BJ (cell line): Measurements from ENCODE around the gene HNRNPA3. TPM values are rescaled to one million over a fixed set of nuclear protein-coding genes. Genes with fewer than 3 reads are reported as not detected.
A peak's percentile ranks its signal among the peaks of the same experiment; 100 is the strongest.

Experiments
- CTCF ChIA-PET: fragments of 350-600 bp; formaldehyde crosslinking; extraction: SDS; loops from one replicate; lab custom pipeline; 2021; ENCODE audit warnings: antibody characterized with exemption, inconsistent platforms; lab: Yijun Ruan, JAX
- POLR2A ChIA-PET: fragments of 300-600 bp; sonication (Branson Sonifier 250); formaldehyde crosslinking; extraction: SDS; loops from one replicate; lab custom pipeline; 2021; ENCODE audit warnings: antibody characterized with exemption; lab: Charles Lee
- DNase-seq: peaks from one replicate; pipeline ENCODE4 v3.0.0-alpha.2; 2011; ENCODE audit warnings: low read depth
- H3K27me3 ChIP-seq: 2 replicates; pipeline ENCODE4 v1.6.0; 2011; ENCODE audit warnings: low read length; ENCODE audit not compliant: control insufficient read depth, insufficient read depth
- H3K36me3 ChIP-seq: 2 replicates; pipeline ENCODE4 v1.5.1; 2011; ENCODE audit warnings: low read length; ENCODE audit not compliant: control insufficient read depth, insufficient read depth
- H3K4me3 ChIP-seq: 2 replicates; pipeline ENCODE4 v1.5.1; 2011; ENCODE audit warnings: low read depth, mild to moderate bottlenecking, control low read depth, low read length
- polyA plus RNA-seq: library from polyadenylated mRNA; depleted of rRNA; stranded (reverse); fragments of >200 nt; gene quantifications from 2 replicates; pipeline ENCODE4 v1.2.3, GENCODE V29; 2011
- TF ChIP-seq, protein P1 (sequence below): IDR thresholded peaks from 2 replicates; pipeline ENCODE4 v1.5.1; 2011; ENCODE audit warnings: low read depth, mild to moderate bottlenecking, control low read depth, inconsistent platforms, low read length, moderate library complexity; ENCODE audit not compliant: insufficient read depth

HNRNPA3 gene
- polyA plus RNA-seq, 1 experiment = 31.8 TPM

DNA sequence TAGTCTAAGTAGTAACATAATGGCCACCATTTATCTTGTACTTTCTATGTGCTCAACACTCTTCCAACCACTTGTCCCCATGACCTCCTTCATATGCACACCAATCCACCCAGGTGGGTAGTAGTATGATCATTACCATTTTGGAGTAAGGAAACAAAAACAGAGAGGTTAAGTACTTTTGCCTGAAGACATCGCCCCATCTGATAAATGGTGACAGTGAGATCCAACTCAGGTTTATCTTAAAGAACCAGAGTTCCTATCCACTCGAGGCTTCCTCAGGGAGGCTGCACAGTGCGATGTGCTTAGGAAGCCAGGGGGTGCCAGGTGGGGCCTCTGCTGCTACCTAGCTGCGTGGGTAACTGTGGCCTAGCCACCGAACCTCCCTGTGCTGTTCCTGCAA, 37.9 kb downstream of the HNRNPA3 start:
- CTCF ChIA-PET = interaction anchor here (0.8 kb wide), 1 partner anchor 12 kb away, joined by 3 read pairs; no protein-coding TSS in a partner anchor
- DNase-seq = no peak
- no peak overlapping the region for H3K4me3 ChIP-seq
- TF ChIP-seq, protein P1, sequence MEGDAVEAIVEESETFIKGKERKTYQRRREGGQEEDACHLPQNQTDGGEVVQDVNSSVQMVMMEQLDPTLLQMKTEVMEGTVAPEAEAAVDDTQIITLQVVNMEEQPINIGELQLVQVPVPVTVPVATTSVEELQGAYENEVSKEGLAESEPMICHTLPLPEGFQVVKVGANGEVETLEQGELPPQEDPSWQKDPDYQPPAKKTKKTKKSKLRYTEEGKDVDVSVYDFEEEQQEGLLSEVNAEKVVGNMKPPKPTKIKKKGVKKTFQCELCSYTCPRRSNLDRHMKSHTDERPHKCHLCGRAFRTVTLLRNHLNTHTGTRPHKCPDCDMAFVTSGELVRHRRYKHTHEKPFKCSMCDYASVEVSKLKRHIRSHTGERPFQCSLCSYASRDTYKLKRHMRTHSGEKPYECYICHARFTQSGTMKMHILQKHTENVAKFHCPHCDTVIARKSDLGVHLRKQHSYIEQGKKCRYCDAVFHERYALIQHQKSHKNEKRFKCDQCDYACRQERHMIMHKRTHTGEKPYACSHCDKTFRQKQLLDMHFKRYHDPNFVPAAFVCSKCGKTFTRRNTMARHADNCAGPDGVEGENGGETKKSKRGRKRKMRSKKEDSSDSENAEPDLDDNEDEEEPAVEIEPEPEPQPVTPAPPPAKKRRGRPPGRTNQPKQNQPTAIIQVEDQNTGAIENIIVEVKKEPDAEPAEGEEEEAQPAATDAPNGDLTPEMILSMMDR = no peak
- no peaks in the 10 kb centered on the region for H3K27me3 ChIP-seq
- H3K36me3 ChIP-seq = no peaks in the 10 kb centered on the region
- POLR2A ChIA-PET = interaction anchor here (0.6 kb wide), 1 partner anchor 38 kb away, joined by 3 read pairs; no protein-coding TSS in a partner anchor

DNA sequence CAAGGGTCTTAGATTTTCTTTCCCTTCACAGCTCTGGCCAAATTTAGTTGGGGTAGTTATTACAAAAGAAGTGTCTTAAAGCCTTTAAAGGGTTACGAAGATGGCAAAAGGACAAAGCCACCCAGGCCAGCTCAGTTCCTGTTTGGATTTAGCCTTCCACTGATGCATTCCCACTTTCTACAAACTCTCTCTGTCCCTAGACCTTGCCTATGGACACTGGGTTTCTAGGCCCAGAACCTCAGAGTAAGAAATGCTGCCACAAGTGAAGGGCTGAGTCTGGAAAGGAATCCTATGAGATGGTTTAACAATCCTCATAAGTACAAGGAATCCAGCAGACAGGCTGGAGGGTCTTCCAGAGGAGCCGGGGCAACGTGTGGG, 38.6 kb downstream of the HNRNPA3 start:
- DNase-seq = no peak
- Histone ChIP-seq H3K36me3 (no peaks in the 10 kb centered on the region), H3K4me3 (no peak overlapping the region), H3K27me3 (no peaks in the 10 kb centered on the region)
- POLR2A ChIA-PET = interaction anchor here (0.6 kb wide), 1 partner anchor 39 kb away, joined by 3 read pairs; no protein-coding TSS in a partner anchor
- TF ChIP-seq, protein P1 = no peak
- CTCF ChIA-PET = interaction anchor here (0.8 kb wide), 1 partner anchor 13 kb away, joined by 3 read pairs; no protein-coding TSS in a partner anchor

DNA sequence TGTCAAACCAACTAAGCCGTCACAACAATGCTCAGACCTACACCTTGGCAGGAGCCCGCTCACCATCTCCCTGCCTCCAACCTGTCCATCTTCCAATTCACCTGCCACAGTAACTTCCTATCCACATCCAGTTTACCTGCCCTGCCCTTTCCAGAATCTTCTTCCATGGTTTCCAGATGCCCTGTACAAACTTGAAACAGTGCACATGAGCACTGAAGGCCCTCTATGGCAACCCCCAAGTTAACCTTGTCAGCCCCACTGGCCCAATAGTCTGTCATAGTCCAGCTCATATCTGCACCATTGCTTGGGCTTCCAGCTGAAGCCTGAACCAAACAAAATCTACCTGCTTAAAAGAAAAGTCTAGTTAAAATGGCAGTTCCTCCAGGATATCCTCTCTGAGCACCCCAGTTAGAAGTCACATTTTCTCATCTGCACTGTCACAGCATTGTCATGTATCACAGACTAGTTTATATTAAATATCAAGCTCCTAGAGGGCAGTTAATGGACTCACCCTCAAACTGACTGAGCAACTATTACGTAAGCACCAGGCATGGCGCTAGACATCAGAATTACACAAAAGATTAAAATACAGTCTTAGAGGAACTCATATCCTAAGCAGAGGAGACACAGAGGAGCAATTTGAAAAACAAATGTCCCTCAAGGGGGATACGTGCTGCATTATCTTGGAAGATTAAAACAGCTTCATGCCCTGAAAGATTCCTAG, 40.4 kb downstream of the HNRNPA3 start:
- ChIA-PET CTCF (interaction anchor here (0.8 to 1.7 kb wide), 2 partner anchors 11 to 88 kb away, joined by 3 to 4 read pairs; partner anchors contain the start of gene NFE2L2), POLR2A (no interaction called here)
- Histone ChIP-seq H3K4me3 (no peak overlapping the region), H3K36me3 (no peaks in the 10 kb centered on the region), H3K27me3 (no peaks in the 10 kb centered on the region)
- TF ChIP-seq, protein P1 = no peak
- DNase-seq = no peak

DNA sequence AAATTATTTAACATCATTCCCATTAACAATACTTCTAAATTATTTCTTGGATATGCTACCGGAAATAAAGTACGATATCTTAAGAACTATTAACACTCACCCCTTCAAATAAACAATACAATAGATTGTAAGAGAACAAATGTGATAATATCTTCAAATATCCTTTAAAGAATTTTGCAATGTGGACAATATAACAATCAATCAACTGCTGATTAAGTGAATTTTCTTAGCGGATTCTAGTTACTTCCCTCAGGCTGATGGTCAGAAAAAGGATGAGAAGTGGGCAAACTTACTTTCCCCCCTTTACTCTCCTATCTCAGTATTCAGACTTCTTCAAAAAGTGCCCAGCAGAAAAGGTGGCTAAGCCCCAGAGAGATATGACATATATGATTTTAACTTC, 41.1 kb downstream of the HNRNPA3 start:
- ChIA-PET POLR2A (no interaction called here), CTCF (interaction anchor here (0.8 to 1.7 kb wide), 2 partner anchors 11 to 89 kb away, joined by 3 to 4 read pairs; partner anchors contain the start of gene NFE2L2)
- H3K4me3 ChIP-seq = no peak overlapping the region
- TF ChIP-seq, protein P1 = no peak
- H3K27me3 ChIP-seq = no peaks in the 10 kb centered on the region
- no peak for DNase-seq
- H3K36me3 ChIP-seq = no peaks in the 10 kb centered on the region; the same call in 1 of the 2 replicates

DNA sequence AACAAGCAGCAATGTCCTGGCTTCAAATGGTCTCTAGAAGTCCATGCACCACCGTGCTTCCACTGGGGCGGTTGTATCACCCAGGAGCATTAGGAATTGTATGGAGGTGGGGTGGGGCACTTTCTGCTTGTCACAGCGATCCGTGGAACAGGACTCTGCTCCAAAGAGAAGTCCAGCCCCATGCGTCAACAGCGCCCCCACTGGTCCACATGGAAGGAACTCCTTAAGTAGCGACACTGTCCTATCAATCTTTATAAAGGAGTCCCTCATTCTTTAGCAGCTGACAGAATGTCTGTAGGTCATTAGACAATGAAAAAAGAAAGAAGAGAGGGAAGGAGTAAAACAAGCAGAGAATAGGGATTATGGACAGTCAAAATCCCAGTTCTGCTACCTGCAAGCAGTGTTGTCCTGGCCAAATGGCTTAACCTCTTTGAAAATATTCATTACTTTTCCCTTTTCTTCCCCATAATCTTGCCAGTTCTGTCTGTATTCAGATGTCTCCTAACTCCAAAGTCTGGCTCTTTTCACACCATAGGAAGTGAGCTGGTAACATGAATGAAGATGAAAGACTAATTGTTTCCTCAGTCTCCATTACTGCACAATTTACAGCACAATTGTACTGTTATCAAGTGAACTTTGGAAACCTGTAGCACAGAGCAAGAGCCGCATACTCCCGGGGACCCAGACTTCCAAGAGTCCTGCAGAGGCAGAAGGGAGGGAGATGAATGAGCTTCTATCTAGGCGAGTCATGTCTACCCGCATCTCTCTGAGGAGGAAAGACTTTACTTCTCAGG, 42.0 kb downstream of the HNRNPA3 start:
- no peaks in the 10 kb centered on the region for H3K27me3 ChIP-seq
- DNase-seq = no peak
- no peak overlapping the region for H3K4me3 ChIP-seq
- TF ChIP-seq, protein P1 = peak; percentile 34; the same call in 1 of the 2 replicates
- ChIA-PET CTCF (interaction anchor here (1.0 to 1.6 kb wide), 4 partner anchors 9 to 34 kb away, joined by 3 to 8 read pairs (median 6); no protein-coding TSS in a partner anchor), POLR2A (interaction anchor here (0.5 kb wide), 1 partner anchor 509 kb away, joined by 3 read pairs; no protein-coding TSS in a partner anchor)
- H3K36me3 ChIP-seq = no peaks in the 10 kb centered on the region; the same call in 1 of the 2 replicates
